Measurements from ENCODE around the gene QRFP.

Gene QRFP

GRCh38 chr9:130900701-130901497 lies 4.3 kb upstream of the QRFP start:
- H3K4me3 ChIP-seq (ENCODE audit: low read length in 2 of 2) = no peak overlapping the region
- H3K9ac ChIP-seq (ENCODE audit: low read length in 2 of 2) = no peak overlapping the region
- no peaks in the 10 kb centered on the region for H3K36me3 ChIP-seq (ENCODE audit: control insufficient read depth in 2 of 2, insufficient read depth in 2 of 2, low read length in 2 of 2)
- no peak overlapping the region for H3K27ac ChIP-seq (ENCODE audit: low read length)
- H3K4me1 ChIP-seq (ENCODE audit: control insufficient read depth, insufficient read depth, low read length) = peaks cover 1% of the 10 kb centered on the region
- peaks cover 18 to 22% of the 10 kb centered on the region in 2 donors for H3K27me3 ChIP-seq (ENCODE audit: control insufficient read depth in 1 of 2, insufficient read depth in 2 of 2, low read length in 2 of 2)
- no peaks in the 10 kb centered on the region for H3K9me3 ChIP-seq (ENCODE audit: control insufficient read depth in 2 of 2, low read length in 2 of 2)

GRCh38 chr9:130899051-130899748 lies 2.6 kb upstream of the QRFP start:
- Histone ChIP-seq H3K4me3 (ENCODE audit: low read length in 2 of 2) (no peak overlapping the region), H3K9me3 (ENCODE audit: control insufficient read depth in 2 of 2, low read length in 2 of 2) (no peaks in the 10 kb centered on the region), H3K27ac (ENCODE audit: low read length) (no peak overlapping the region), H3K27me3 (ENCODE audit: control insufficient read depth in 1 of 2, insufficient read depth in 2 of 2, low read length in 2 of 2) (peaks cover 12 to 22% of the 10 kb centered on the region in 2 donors), H3K4me1 (ENCODE audit: control insufficient read depth, insufficient read depth, low read length) (peaks cover 15% of the 10 kb centered on the region), H3K36me3 (ENCODE audit: control insufficient read depth in 2 of 2, insufficient read depth in 2 of 2, low read length in 2 of 2) (no peaks in the 10 kb centered on the region), H3K9ac (ENCODE audit: low read length in 2 of 2) (no peak overlapping the region)

- Histone ChIP-seq H3K27me3 (ENCODE audit: control insufficient read depth in 1 of 2, insufficient read depth in 2 of 2, low read length in 2 of 2) (peaks cover 12 to 22% of the 10 kb centered on the region in 2 donors), H3K9me3 (ENCODE audit: control insufficient read depth in 2 of 2, low read length in 2 of 2) (no peaks in the 10 kb centered on the region), H3K4me1 (ENCODE audit: control insufficient read depth, insufficient read depth, low read length) (peaks cover 20% of the 10 kb centered on the region), H3K4me3 (ENCODE audit: low read length in 2 of 2) (no peak overlapping the region), H3K9ac (ENCODE audit: low read length in 2 of 2) (no peak overlapping the region), H3K36me3 (ENCODE audit: control insufficient read depth in 2 of 2, insufficient read depth in 2 of 2, low read length in 2 of 2) (peaks cover 4 to 5% of the 10 kb centered on the region in 2 donors), H3K27ac (ENCODE audit: low read length) (no peak overlapping the region)
These were observed 1.9 kb upstream of the QRFP start for GRCh38 chr9:130898552-130898852.

- H3K9ac ChIP-seq (ENCODE audit: low read length in 2 of 2) = no peak overlapping the region
- H3K4me3 ChIP-seq (ENCODE audit: low read length in 2 of 2) = no peak overlapping the region
- peaks cover 9 to 10% of the 10 kb centered on the region in 2 donors for H3K36me3 ChIP-seq (ENCODE audit: control insufficient read depth in 2 of 2, insufficient read depth in 2 of 2, low read length in 2 of 2)
- peaks cover 12 to 22% of the 10 kb centered on the region in 2 donors for H3K27me3 ChIP-seq (ENCODE audit: control insufficient read depth in 1 of 2, insufficient read depth in 2 of 2, low read length in 2 of 2)
- no peak overlapping the region for H3K27ac ChIP-seq (ENCODE audit: low read length)
- H3K9me3 ChIP-seq (ENCODE audit: control insufficient read depth in 2 of 2, low read length in 2 of 2) = no peaks in the 10 kb centered on the region
- peaks cover 20% of the 10 kb centered on the region for H3K4me1 ChIP-seq (ENCODE audit: control insufficient read depth, insufficient read depth, low read length)
These were observed 1.4 kb upstream of the QRFP start for GRCh38 chr9:130897848-130898551.

GRCh38 chr9:130897105-130897751 lies 616 bp upstream of the QRFP start:
- H3K27me3 ChIP-seq (ENCODE audit: control insufficient read depth in 1 of 2, insufficient read depth in 2 of 2, low read length in 2 of 2) = peaks cover 11 to 20% of the 10 kb centered on the region in 2 donors
- H3K9ac ChIP-seq (ENCODE audit: low read length in 2 of 2) = no peak overlapping the region
- no peak overlapping the region for H3K27ac ChIP-seq (ENCODE audit: low read length)
- peaks cover 16% of the 10 kb centered on the region in 2 donors for H3K36me3 ChIP-seq (ENCODE audit: control insufficient read depth in 2 of 2, insufficient read depth in 2 of 2, low read length in 2 of 2)
- H3K4me1 ChIP-seq (ENCODE audit: control insufficient read depth, insufficient read depth, low read length) = peaks cover 20% of the 10 kb centered on the region
- H3K9me3 ChIP-seq (ENCODE audit: control insufficient read depth in 2 of 2, low read length in 2 of 2) = no peaks in the 10 kb centered on the region
- no peak overlapping the region for H3K4me3 ChIP-seq (ENCODE audit: low read length in 2 of 2)

- no peaks in the 10 kb centered on the region for H3K9me3 ChIP-seq (ENCODE audit: control insufficient read depth in 2 of 2, low read length in 2 of 2)
- no peak overlapping the region for H3K27ac ChIP-seq (ENCODE audit: low read length)
- peaks cover 27% of the 10 kb centered on the region in 2 donors for H3K36me3 ChIP-seq (ENCODE audit: control insufficient read depth in 2 of 2, insufficient read depth in 2 of 2, low read length in 2 of 2)
- no peak overlapping the region for H3K4me3 ChIP-seq (ENCODE audit: low read length in 2 of 2)
- peaks cover 6 to 15% of the 10 kb centered on the region in 2 donors for H3K27me3 ChIP-seq (ENCODE audit: control insufficient read depth in 1 of 2, insufficient read depth in 2 of 2, low read length in 2 of 2)
- no peak overlapping the region for H3K9ac ChIP-seq (ENCODE audit: low read length in 2 of 2)
- H3K4me1 ChIP-seq (ENCODE audit: control insufficient read depth, insufficient read depth, low read length) = peaks cover 20% of the 10 kb centered on the region
These were observed 955 bp downstream of the QRFP start for GRCh38 chr9:130895481-130896232.

- peaks cover 20% of the 10 kb centered on the region for H3K4me1 ChIP-seq (ENCODE audit: control insufficient read depth, insufficient read depth, low read length)
- no peak overlapping the region for H3K27ac ChIP-seq (ENCODE audit: low read length)
- H3K4me3 ChIP-seq (ENCODE audit: low read length in 2 of 2) = no peak overlapping the region
- no peaks in the 10 kb centered on the region for H3K9me3 ChIP-seq (ENCODE audit: control insufficient read depth in 2 of 2, low read length in 2 of 2)
- H3K9ac ChIP-seq (ENCODE audit: low read length in 2 of 2) = no peak overlapping the region
- H3K36me3 ChIP-seq (ENCODE audit: control insufficient read depth in 2 of 2, insufficient read depth in 2 of 2, low read length in 2 of 2) = peaks cover 32 to 33% of the 10 kb centered on the region in 2 donors
- H3K27me3 ChIP-seq (ENCODE audit: control insufficient read depth in 1 of 2, insufficient read depth in 2 of 2, low read length in 2 of 2) = peaks cover 2 to 10% of the 10 kb centered on the region in 2 donors
These were observed 1.6 kb downstream of the QRFP start for GRCh38 chr9:130895038-130895437.

GRCh38 chr9:130894546-130894945 lies 2.1 kb downstream of the QRFP start:
- Histone ChIP-seq H3K27ac (ENCODE audit: low read length) (no peak overlapping the region), H3K36me3 (ENCODE audit: control insufficient read depth in 2 of 2, insufficient read depth in 2 of 2, low read length in 2 of 2) (peaks cover 35 to 37% of the 10 kb centered on the region in 2 donors), H3K4me1 (ENCODE audit: control insufficient read depth, insufficient read depth, low read length) (peaks cover 20% of the 10 kb centered on the region), H3K4me3 (ENCODE audit: low read length in 2 of 2) (no peak overlapping the region), H3K27me3 (ENCODE audit: control insufficient read depth in 1 of 2, insufficient read depth in 2 of 2, low read length in 2 of 2) (peaks cover 0 to 6% of the 10 kb centered on the region in 2 donors), H3K9me3 (ENCODE audit: control insufficient read depth in 2 of 2, low read length in 2 of 2) (no peaks in the 10 kb centered on the region), H3K9ac (ENCODE audit: low read length in 2 of 2) (no peak overlapping the region)

GRCh38 chr9:130893341-130894101 lies 3.1 kb downstream of the QRFP start:
- Histone ChIP-seq H3K4me3 (ENCODE audit: low read length in 2 of 2) (no peak overlapping the region), H3K27me3 (ENCODE audit: control insufficient read depth in 1 of 2, insufficient read depth in 2 of 2, low read length in 2 of 2) (peaks cover 0 to 4% of the 10 kb centered on the region in 2 donors), H3K9ac (ENCODE audit: low read length in 2 of 2) (no peak overlapping the region), H3K9me3 (ENCODE audit: control insufficient read depth in 2 of 2, low read length in 2 of 2) (no peaks in the 10 kb centered on the region), H3K4me1 (ENCODE audit: control insufficient read depth, insufficient read depth, low read length) (peaks cover 20% of the 10 kb centered on the region), H3K36me3 (ENCODE audit: control insufficient read depth in 2 of 2, insufficient read depth in 2 of 2, low read length in 2 of 2) (peaks cover 37 to 38% of the 10 kb centered on the region in 2 donors), H3K27ac (ENCODE audit: low read length) (no peak overlapping the region)
